Measurements from ENCODE around the gene DHTKD1.

DHTKD1 gene, protein sequence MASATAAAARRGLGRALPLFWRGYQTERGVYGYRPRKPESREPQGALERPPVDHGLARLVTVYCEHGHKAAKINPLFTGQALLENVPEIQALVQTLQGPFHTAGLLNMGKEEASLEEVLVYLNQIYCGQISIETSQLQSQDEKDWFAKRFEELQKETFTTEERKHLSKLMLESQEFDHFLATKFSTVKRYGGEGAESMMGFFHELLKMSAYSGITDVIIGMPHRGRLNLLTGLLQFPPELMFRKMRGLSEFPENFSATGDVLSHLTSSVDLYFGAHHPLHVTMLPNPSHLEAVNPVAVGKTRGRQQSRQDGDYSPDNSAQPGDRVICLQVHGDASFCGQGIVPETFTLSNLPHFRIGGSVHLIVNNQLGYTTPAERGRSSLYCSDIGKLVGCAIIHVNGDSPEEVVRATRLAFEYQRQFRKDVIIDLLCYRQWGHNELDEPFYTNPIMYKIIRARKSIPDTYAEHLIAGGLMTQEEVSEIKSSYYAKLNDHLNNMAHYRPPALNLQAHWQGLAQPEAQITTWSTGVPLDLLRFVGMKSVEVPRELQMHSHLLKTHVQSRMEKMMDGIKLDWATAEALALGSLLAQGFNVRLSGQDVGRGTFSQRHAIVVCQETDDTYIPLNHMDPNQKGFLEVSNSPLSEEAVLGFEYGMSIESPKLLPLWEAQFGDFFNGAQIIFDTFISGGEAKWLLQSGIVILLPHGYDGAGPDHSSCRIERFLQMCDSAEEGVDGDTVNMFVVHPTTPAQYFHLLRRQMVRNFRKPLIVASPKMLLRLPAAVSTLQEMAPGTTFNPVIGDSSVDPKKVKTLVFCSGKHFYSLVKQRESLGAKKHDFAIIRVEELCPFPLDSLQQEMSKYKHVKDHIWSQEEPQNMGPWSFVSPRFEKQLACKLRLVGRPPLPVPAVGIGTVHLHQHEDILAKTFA

DNA sequence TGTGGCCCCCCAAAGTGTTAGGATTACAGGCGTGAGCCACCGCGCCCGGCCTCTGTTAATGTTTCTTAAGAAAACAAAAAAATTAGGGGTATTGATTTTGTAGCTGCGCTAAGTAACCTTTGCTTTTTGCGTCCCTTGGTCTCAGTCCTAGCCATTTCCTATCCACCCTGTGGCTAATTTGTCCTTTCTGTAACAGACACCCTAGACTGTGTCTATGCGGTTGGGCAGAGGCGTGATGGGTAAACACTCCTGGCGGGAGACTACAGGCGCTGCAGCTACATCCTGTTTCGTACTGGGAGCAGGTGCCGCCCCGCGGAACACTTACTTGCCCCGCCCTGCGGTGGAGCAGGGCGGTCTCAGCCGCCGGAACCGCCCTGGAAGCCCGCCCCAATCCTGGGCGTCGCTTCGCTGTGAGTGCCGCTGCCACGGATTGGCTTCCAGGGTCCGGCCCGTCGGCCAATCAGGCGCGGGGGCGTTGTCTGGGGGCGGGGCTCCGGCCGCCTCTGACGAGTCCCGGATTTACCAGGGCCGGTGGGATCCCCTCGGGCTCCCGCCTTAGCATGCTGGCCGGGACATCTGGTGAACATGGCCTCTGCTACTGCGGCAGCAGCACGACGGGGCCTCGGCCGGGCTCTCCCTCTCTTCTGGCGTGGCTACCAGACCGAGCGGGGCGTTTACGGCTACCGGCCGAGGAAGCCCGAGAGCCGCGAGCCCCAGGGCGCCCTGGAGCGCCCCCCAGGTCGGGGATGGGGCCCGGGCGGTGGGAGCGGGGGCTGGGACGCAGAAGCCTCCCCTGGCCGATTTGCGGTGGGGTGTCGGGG lies at the start of gene DHTKD1:
TSS of gene DHTKD1 (plus strand) at position 506 of the 821 bp plus-strand sequence. CDS start at position 586, 80 bp downstream.
- DNase-seq: peak; percentile 97

GRCh38 chr10:12019283-12019971 lies 49.3 kb upstream of the DHTKD1 start:
- no peak for DNase-seq

DNA sequence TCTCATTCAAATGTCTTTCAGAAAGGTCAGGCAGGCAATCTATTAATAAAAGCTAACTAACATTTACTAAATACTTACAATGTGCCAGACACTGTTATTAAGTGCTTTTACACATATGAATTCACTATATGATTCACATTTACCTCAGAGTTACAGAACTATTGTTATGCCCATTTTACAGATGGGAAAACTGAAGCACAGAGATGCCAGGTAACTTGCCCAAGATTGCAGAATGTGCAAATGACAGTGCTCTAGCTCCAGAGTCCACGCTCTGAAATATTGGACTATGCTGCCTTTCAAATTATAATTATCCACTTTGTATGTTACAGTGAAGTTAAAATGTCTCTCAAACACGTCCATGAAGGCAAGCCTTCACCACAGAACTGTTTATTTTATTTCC lies 48.2 kb upstream of the DHTKD1 start:
- no peak for DNase-seq

DNA sequence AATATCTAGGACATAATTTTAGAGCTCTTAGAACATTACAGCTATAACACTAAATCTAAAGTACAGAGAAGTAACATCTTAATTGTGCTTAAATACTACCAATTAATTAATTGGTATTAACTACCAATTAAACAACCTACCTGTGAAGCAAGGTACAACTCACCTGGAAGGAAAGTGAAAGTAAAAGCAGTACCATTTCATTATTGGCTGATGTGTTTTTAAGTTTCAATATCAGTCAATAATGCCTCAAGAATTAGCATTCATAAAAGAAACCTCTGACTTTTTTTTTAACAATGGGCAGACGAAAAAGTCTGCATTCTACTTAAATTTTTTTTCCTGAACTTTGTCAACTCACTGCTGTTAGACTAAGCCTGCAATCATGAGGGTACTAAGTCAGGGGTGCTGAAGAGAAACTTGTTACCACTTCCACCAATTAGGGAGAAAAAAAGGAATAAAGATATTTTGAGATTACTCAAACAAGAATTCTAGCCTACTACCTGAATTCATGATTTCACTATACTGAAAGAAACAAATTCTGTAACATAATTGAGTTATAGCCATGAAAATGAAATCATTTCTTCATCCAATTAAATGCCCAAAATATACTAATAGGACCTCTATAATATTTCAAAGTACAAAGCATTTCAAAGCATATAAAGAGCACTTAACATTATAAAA lies 46.0 kb upstream of the DHTKD1 start:
- DNase-seq: no peak

GRCh38 chr10:12025591-12025990 lies 43.2 kb upstream of the DHTKD1 start:
- DNase-seq: no peak

- no peak for DNase-seq
These were observed 41.2 kb upstream of the DHTKD1 start for GRCh38 chr10:12027539-12027938.

DNA sequence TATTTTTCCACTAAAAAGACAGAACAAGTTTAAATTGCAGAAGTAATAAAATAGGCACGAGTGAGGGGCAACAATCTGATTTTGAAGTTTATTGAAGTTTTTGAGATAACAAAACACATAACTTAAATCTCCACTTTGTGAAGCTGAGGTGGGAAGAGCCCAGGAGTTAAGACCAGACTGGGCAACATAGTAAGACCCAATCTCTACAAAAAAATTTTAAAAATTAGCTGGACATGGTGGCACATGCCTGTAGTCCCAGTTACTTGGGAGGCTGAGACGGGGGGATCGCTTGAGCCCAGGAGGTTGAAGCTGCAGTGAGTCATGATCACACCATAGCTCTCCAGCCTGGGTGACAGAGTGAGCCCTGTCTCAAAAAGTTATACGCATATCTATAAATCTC lies 37.4 kb upstream of the DHTKD1 start:
- no peak for DNase-seq

DNA sequence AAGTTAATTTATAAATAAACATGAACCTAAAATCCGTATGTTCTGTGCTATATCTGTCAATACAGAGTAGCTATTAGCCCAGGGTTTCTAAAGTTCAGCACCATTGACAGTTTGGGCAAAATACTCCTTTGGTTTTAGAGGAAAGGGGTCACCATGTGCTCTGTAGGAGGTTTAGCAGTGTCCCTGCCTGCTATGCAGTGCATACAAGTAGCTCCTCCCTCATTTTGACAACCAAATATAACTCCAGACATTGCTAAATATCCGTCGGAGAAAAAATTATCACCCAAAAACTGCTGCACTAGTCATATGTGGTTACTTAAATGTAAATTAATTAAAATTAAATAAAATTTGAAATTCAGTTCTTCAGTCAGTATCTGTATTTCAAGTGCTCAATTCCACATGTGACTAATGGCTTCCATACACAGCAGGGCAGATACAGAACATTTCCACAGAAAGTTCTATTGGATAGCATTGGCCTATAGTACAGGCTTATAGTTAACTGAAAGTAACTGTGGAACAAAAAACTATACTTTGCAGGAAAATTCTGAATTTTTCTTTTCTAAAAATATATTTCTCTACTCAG lies 32.6 kb upstream of the DHTKD1 start:
- DNase-seq: no peak

DNA sequence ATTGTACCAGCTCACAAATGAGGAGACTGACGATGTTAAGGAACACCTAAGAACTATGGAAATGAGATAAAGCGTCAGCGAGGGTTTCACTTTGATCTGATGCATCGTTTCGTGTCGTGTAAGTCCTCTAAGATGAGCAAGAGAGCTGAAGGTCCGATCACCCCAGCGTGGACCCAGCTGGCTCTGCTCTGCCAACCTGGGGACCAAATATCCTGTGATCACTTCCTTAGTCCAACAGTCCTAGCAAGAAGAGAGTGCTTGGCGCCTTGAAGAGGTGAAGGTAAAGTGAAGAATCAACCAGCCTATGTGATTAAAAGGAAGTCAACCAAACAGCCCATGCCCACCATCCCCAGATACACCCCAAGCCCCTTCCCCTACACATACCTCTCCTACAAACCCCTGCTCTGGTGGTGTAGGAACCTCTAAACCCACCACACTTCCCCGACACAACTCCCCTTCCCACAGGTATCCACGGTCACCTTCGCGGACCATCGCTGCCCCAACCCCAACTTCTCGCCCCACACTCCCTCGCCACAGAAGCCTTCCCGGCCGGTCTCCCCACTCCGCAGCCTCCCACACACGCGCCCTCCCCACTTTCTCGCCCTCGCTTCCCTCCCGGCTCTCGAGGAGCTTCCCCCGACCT lies 26.9 kb upstream of the DHTKD1 start:
- DNase-seq: peak; percentile 12

DNA sequence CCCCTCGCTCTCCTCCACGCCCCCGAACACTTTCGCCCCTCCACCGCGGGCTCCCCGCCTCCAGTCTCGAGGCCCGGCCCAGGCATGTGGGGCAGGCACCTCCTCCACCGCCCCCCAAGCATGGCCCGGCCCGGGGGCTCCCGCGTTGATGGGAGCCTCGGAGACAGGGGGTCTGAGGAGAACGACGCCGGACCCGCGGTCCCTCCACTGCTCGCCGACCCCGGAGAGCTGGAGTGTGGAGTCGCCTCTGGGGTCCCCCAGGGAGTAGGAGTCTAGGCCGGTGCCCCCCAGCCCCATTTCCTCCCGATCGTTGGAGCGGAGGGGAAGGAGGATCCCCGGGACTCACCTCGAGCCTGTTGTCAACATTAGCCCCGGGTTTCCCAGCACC lies 26.4 kb upstream of the DHTKD1 start:
- DNase-seq: peak; percentile 23

DNA sequence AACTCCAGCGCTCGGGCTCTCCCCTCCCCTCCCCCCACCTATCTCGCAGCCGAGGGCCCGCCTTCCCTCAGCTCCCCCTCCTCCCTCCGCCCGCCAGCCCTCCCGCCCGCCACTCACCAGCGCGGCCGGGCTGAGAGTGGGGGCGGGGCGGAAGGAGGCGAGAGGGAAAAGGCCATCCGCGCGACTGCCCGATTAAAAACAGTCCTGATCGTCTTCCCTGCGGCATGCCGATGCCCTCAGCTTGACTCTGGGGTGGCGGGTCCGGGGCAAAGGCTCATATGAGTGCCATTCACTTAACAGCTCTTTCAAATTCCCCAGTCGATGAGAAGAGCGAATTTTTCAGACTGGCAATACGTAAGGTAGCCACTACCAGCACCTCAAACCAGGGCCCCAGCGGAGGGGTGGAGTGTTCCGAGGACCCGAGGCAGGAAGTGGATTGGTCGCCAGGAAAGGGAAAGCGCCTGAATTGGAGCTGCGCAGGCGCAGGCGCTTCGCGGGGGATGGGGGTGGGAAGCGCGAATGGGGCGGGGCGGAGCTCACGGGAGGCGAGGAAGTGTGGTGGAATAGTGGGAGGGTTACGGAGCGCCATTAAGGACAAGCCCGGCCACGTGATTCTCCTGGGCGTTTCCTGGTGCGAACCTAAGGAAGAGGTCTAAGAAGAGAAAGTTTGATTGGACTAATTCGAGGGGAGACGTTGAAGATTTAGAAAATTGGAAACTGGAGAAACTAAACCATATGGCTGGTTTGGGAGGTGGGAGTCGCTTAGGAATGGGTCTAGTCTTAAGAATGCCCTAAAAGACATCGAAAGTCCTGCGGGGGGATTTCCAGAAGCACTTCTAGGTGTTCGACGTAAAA lies 25.7 kb upstream of the DHTKD1 start, which contains the start of gene UPF2:
TSS of gene UPF2 (minus strand) at position 13 of the 855 bp plus-strand sequence. CDS start 7,386 bp downstream, outside the sequence.
- DNase-seq: peak; percentile 95

DNA sequence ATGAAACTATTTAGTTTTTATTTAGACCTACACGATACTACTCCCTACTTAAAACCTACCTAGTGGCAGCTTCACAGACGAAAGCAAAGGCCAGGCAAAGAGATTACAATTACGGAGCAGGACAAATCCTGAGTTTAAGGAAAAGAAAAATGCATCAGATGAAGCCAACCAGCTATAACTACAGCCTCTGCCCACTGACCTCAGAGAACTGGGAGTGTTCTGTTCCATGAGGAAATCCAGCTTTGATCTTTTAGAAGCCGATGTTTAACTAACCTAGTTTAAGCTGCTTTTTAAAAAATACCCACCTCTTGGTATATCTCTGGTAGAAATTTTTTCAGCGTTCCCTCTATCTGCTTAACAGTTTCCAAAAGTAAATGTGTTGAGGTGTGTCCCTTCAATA lies 23.2 kb upstream of the DHTKD1 start:
- no peak for DNase-seq

DNA sequence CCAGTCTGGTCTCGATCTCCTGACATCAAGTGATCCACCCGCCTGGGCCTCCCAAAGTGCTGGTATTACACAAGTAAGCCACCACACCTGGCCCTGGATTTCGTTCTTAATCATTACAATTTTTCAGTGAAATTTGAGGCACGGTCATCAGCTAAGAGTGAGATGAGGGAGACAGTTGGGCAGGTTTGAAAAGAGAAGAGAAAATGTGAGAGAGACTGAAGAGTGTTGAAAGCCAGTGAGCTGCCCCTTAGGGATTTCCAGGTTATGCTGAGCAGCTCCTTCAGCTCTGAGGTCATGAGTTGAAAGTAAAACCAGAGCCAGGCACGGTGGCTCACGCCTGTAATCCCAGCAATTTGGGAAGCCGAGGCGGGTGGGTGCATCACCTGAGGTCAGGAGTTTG lies 20.2 kb upstream of the DHTKD1 start:
- no peak for DNase-seq

GRCh38 chr10:12050528-12050927 lies 18.2 kb upstream of the DHTKD1 start:
- DNase-seq: no peak

DNA sequence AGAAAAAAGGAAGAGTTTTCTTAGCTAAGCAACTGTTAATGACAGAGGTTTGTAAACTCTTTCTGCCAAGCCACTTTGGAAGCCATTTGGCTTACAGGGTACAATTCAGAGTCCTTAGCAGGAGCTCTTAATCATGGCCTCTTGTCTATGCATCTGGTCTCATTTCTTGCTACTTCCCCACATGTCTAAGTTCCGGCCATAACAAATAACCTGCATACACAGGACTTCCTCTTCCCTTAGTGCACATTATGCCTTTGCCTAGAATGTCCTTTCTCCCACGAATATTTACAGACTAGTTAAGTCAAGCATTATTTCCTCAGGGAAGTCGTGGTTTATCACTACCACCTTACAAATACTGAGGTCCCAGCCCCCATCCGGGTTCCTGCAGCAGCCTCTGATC lies 17.5 kb upstream of the DHTKD1 start:
- DNase-seq: no peak

DNA sequence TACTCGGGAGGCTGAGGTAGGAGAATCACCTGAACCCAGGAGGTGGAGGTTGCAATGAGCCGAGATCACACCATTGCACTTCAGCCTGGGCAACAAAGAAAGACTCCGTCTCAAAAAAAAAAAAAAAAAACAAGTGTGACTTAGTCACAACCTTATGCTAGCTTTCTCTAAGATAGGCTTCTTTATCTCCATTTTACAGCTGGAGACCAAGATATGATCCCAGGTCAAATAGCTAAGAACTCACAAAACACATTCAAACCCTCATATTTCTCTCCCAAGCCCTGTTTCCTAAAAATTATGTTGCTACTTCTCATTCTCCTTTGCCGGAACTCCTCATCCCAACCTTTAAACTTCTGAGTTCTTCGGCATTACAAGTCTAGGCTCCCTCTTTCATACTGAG lies 13.0 kb upstream of the DHTKD1 start:
- no peak for DNase-seq

DNA sequence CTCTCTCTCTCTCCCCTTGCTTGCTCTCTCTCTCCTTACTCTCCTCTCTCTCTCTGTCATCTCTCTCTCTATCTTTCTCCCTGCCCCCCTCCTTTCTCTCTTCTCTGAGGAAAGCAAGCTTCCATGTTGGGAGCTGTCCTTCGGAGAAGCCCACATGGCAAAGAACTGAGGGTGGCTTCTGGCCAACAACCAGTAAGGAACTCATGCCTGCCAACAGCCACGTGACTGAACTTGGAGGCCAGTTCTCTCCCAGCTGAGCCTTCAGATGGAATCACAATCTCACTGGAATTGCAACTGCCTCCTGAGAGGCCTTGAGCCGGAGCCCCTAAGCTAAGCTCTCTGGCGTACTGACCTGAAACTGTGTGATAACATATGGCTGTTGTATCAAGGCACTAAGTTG lies 12.0 kb upstream of the DHTKD1 start:
- no peak for DNase-seq

- no peak for DNase-seq
These were observed 7.6 kb upstream of the DHTKD1 start for GRCh38 chr10:12061124-12061523.

DNA sequence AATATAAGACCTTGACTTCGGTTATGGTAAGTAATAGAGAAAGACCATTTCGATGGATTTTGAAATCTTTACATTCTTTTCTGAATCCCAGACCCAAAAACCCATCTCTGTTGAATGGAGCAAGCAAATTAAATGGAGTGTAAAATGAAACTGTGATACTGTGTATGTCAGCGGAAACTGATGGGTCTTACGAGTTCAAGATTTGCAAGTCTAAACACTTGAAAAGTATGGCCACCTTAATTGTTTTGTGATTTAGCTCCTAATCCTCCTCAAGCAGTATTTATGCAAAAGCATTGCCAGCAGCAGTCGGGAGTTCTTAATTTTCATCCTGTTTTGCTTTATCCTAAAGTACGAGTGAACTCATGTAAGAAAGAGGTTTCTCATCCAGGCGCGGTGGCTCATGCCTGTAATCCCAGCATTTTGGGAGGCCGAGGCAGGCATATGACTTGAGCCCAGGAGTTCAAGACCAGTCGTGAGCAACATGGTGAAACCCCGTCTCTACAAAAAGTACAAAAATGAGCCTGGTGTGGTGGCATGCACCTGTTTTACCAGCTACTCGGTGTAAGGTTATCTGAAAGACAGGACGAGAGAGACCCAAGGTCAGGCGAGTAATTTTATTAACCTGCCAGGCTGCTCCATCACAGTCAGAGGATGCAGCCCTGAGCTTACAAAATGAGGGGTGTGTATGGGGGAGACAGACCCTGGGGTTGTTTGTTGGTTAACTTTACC lies 5.8 kb upstream of the DHTKD1 start:
- no peak for DNase-seq
